Colonic mucosa (tissue), 4 donors: ENCODE measurements around the gene FLACC1. TPM values are rescaled to one million over a fixed set of nuclear protein-coding genes. Genes with fewer than 3 reads are reported as not detected.

ENCODE experiments used
- DNase-seq: peaks from one replicate; pipeline ENCODE4 v3.0.0-alpha.2; 2020
- H3K27ac ChIP-seq: fragments of 200-600 bp; one replicate; pipeline ENCODE4 v1.8.0; 2021
- H3K27me3 ChIP-seq: fragments of 200-600 bp; one replicate; pipeline ENCODE4 v1.8.0; 2021
- H3K36me3 ChIP-seq: fragments of 200-600 bp; one replicate; pipeline ENCODE4 v1.8.0; 2021
- H3K4me1 ChIP-seq: fragments of 200-600 bp; one replicate; pipeline ENCODE4 v1.8.0; 2021; ENCODE audit warnings: mild to moderate bottlenecking
- H3K4me3 ChIP-seq: fragments of 200-600 bp; one replicate; pipeline ENCODE4 v1.8.0; 2021
- H3K9ac ChIP-seq, 2 donors: one replicate each; pipeline ENCODE4 v1.7.0; 2013; ENCODE audit warnings: control low read depth in 2 of 2, low read depth in 2 of 2, low read length in 2 of 2
- H3K9me3 ChIP-seq: fragments of 200-600 bp; one replicate; pipeline ENCODE4 v1.8.0; 2021
- CTCF ChIP-seq: fragments of 200-600 bp; IDR thresholded peaks from one replicate; pipeline ENCODE4 v1.8.0; 2022; ENCODE audit warnings: antibody characterized with exemption, mild to moderate bottlenecking
- intact Hi-C: fragments of 100-400 bp; cut with DNase I; formaldehyde crosslinking; loops from one replicate; pipeline ENCODE4 v1.14.1; 2022
- total RNA-seq, 2 donors: library from RNA; stranded (reverse); fragmentation: NEBNext Ultra II Directional in 1 of 2; extraction: Animal tissue kit (Norgen Biotek cat#: 25700) in 1 of 2; gene quantifications; one replicate each; pipeline ENCODE4 v1.2.1, GENCODE V29; 2021
- donor health status: healthy.
- donor health status: DM: no; HTN: no; CAD: no.
- donor health status: DM: no; HTN: no; CAD: no.

The FLACC1 gene
- total RNA-seq, 2 donors from 2014 or later: 0.32 to 2.1 TPM

DNA sequence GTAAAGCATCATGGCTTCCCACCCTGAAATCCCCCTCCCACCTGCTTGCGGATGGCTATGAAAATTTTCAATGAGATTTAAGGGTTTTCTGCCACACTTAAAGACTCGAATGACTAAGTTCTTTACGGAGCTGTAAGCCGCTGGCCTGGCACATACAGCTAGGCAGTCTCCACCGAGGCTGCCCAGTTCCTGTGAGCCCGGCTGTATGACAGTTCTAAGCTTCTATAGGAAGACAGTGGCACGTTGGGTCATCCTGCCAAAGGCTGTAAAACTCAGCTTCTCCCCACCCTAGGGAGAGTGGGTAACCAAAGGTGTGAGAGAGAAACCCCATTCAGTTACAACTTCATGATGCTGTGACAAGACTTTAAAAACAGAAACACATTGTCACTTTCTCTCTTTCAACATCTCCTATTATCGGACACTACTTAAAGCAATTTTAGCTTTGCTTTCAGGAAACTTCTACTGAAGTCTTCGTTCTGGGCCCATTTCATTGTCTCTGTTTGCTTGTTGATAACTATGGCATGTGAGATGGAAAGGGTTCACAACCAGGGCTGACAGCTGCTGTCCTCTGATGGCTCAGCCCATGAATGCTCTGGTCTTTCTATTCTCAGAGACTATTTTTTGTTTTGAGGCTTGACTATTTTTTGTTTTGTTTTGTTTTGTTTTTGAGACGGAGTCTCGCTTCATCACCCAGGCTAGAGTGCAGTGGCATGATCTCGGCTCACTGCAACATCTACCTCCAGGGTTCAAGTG is 89.7 kb downstream of the FLACC1 start:
- Histone ChIP-seq H3K9ac (no peak overlapping the region), H3K36me3 (no peaks in the 10 kb centered on the region), H3K27me3 (no peaks in the 10 kb centered on the region), H3K27ac (no peak overlapping the region), H3K4me1 (no peaks in the 10 kb centered on the region), H3K9me3 (no peaks in the 10 kb centered on the region), H3K4me3 (no peak overlapping the region)
- TF ChIP-seq CTCF: no peak
- DNase-seq: no peak
- intact Hi-C loops: no loop called here

DNA sequence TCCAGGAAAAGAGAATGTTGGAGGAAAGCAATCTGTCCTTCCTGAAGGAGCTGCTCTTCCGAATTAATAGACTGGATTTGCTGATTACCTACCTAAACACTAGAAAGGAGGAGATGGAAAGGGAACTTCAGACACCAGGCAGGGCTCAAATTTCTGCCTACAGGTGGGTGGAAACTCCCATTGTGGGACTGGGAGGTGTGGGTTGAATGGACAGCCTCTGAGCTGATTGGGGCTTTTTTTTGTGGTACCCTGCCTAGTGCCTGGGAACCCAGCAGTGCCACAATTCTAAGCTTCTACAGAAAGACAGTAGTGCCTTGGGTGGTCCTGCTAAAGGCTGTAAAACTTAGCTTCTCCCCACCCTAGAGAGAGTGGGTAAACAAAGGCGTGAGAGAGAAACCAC is 90.5 kb downstream of the FLACC1 start:
- Histone ChIP-seq H3K4me3 (no peak overlapping the region), H3K36me3 (no peaks in the 10 kb centered on the region), H3K27me3 (no peaks in the 10 kb centered on the region), H3K4me1 (no peaks in the 10 kb centered on the region), H3K9me3 (no peaks in the 10 kb centered on the region), H3K9ac (no peak overlapping the region), H3K27ac (no peak overlapping the region)
- DNase-seq: no peak
- no peak for TF ChIP-seq CTCF
- intact Hi-C loops: no loop called here

DNA sequence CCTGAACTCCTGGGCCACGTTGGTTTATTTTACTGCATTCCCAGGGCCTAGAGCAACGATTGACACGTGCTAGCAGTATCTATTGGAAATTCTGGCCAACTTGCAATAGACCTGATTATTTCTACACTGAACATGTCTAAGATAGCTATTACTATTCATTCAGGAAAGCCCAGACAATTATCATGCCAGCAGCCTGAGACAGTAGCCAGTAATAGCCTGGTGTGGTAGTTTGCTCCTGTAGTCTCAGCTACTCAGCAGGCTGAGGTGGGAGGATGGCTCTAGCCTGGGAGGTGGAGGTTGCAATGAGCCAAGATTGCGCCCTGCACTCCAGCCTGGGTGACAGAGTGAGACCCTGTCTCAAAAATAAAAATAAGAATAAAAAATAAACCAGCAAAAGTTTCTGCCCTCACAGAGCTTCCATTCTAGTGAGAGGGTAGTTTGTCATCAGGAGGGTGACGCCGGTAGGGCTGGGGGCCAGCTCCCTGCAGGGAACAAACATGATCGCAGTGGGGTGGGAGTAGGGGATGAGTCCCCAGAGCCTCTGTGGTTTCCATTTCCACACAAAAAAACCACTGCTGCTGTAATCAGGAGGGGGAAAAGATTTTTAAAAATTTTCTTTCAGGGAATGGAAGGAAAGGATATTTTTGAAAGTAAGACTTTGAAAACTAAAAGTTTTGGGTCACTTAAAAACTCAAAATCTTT is 92.5 kb downstream of the FLACC1 start:
- no peak for DNase-seq
- Histone ChIP-seq H3K27ac (no peak overlapping the region), H3K4me1 (no peaks in the 10 kb centered on the region), H3K9ac (no peak overlapping the region), H3K36me3 (no peaks in the 10 kb centered on the region), H3K9me3 (no peaks in the 10 kb centered on the region), H3K4me3 (no peak overlapping the region), H3K27me3 (no peaks in the 10 kb centered on the region)
- no peak for TF ChIP-seq CTCF
- intact Hi-C loops: no loop called here

- DNase-seq: no peak
- H3K9me3 ChIP-seq: no peaks in the 10 kb centered on the region
- no peaks in the 10 kb centered on the region for H3K27me3 ChIP-seq
- TF ChIP-seq CTCF: no peak
- H3K36me3 ChIP-seq: no peaks in the 10 kb centered on the region
- no peak overlapping the region for H3K27ac ChIP-seq
- no peak overlapping the region for H3K9ac ChIP-seq
- no peaks in the 10 kb centered on the region for H3K4me1 ChIP-seq
- intact Hi-C loops: no loop called here
- no peak overlapping the region for H3K4me3 ChIP-seq
These were observed 93.4 kb downstream of the FLACC1 start for GRCh38 chr2:201263779-201264178.

GRCh38 chr2:201262718-201263117 is 94.4 kb downstream of the FLACC1 start:
- Histone ChIP-seq H3K4me3 (no peak overlapping the region), H3K27ac (no peak overlapping the region), H3K9me3 (no peaks in the 10 kb centered on the region), H3K27me3 (no peaks in the 10 kb centered on the region), H3K9ac (no peak overlapping the region), H3K4me1 (no peaks in the 10 kb centered on the region), H3K36me3 (no peaks in the 10 kb centered on the region)
- no peak for TF ChIP-seq CTCF
- no peak for DNase-seq
- intact Hi-C loops: no loop called here
